Endodermal cell (in vitro differentiated cells): ENCODE data around the gene GPR42. TPM values are rescaled to one million over a fixed set of nuclear protein-coding genes. Genes with fewer than 3 reads are reported as not detected.

Experiments used
- DNase-seq: peaks from one replicate; pipeline ENCODE4 v3.0.0-alpha.2; 2017
- H3K27ac ChIP-seq: 2 replicates; pipeline ENCODE4 v1.5.1; 2013; ENCODE audit warnings: mild to moderate bottlenecking, low read depth, low read length, moderate library complexity
- H3K27me3 ChIP-seq: 2 replicates; pipeline ENCODE4 v1.6.1; 2013; ENCODE audit warnings: mild to moderate bottlenecking, low read length, moderate library complexity; ENCODE audit not compliant: insufficient read depth, control insufficient read depth, poor library complexity, severe bottlenecking
- H3K36me3 ChIP-seq: 2 replicates; pipeline ENCODE4 v1.7.0; 2013; ENCODE audit warnings: mild to moderate bottlenecking, low read length, moderate library complexity; ENCODE audit not compliant: control insufficient read depth, insufficient read depth
- H3K4me1 ChIP-seq: one replicate; pipeline ENCODE4 v1.7.0; 2013; ENCODE audit warnings: low read length; ENCODE audit not compliant: control insufficient read depth, insufficient read depth
- H3K4me3 ChIP-seq: 2 replicates; pipeline ENCODE4 v1.5.1; 2013; ENCODE audit warnings: mild to moderate bottlenecking, low read length, moderate library complexity
- H3K9ac ChIP-seq: 2 replicates; pipeline ENCODE4 v1.6.1; 2013; ENCODE audit warnings: mild to moderate bottlenecking, low read length, moderate library complexity; ENCODE audit not compliant: poor library complexity, severe bottlenecking; ENCODE audit errors: extremely low read depth
- H3K9me3 ChIP-seq: 2 replicates; pipeline ENCODE4 v1.6.1; 2013; ENCODE audit warnings: mild to moderate bottlenecking, low read length, moderate library complexity; ENCODE audit not compliant: control insufficient read depth
- H3K27ac Mint-ChIP-seq: 2 replicates; pipeline ENCODE4 v1.8.0; 2020; ENCODE audit warnings: mixed read lengths
- H3K27me3 Mint-ChIP-seq: 2 replicates; pipeline ENCODE4 v1.8.0; 2021; ENCODE audit warnings: mild to moderate bottlenecking, mixed read lengths; ENCODE audit not compliant: insufficient read depth
- H3K36me3 Mint-ChIP-seq: 2 replicates; pipeline ENCODE4 v1.8.0; 2020; ENCODE audit warnings: low read depth, mixed read lengths
- H3K4me1 Mint-ChIP-seq: 2 replicates; pipeline ENCODE4 v1.8.0; 2020; ENCODE audit warnings: mixed read lengths
- H3K4me3 Mint-ChIP-seq: 2 replicates; pipeline ENCODE4 v1.8.0; 2020; ENCODE audit warnings: mild to moderate bottlenecking, moderate library complexity, mixed read lengths
- H3K9me3 Mint-ChIP-seq: 2 replicates; pipeline ENCODE4 v1.8.0; 2020; ENCODE audit warnings: mild to moderate bottlenecking, mixed read lengths
- CTCF ChIP-seq: fragments of 200-600 bp; sonication (generic); conservative IDR thresholded peaks from 2 replicates; pipeline ENCODE4 v1.5.0; 2021; ENCODE audit warnings: antibody characterized with exemption, mild to moderate bottlenecking
- WGBS, 2 experiments: methylation state at CpG; one replicate each; pipeline versions ENCODE4 v1.1.5 to v1.1.7; 2013; ENCODE audit warnings: missing lambda C conversion rate in 2 of 2, mixed read lengths in 1 of 2; ENCODE audit not compliant: insufficient coverage in 1 of 2, insufficient read length in 1 of 2; 5-methylcytosine and 5-hydroxymethylcytosine counted together
- total RNA-seq, 2 donors: library from RNA; stranded (reverse); fragmentation: NEBNext Ultra II Directional in 1 of 2; extraction: Animal tissue kit (Norgen Biotek cat#: 25700) in 1 of 2; gene quantifications; 2 replicates in 1 of 2; 3 replicates in 1 of 2; pipeline ENCODE4 v1.2.1, GENCODE V29; 2021

The GPR42 gene
- total RNA-seq, 2 donors from 2014 or later: not detected

DNA sequence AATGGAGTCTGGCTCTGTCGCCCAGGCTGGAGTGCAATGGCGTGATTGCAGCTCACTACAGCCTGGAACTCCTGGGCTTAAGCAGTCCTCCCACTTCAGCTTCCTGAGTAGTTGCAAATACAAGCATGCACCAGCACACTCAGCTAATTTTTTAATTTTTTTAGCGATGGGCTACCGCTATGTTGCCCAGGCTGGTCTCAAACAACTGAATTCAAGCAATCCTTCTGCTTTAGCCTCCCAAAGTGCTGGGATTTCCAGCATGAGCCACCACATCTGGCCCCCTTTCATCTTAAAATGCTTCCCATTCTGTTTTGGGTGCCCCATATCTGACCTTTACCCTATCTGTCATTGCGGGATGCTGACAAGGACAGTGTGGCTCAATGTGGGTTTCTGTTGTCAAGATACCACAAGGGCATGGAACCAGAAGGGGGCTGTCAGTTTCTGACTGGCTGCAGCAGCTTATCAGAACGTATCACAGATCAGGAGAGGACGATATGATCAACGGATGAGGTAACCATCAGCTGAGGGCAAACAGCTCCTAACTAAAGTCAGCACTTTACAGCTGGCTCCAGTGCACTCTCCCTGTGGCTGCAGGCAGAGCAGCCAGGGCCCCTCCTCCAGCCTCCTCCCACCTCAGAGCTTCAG lies 32.4 kb downstream of the GPR42 start:
- Mint-ChIP-seq H3K4me3 (no peak overlapping the region), H3K27ac (no peak overlapping the region), H3K36me3 (no peaks in the 10 kb centered on the region), H3K4me1 (no peaks in the 10 kb centered on the region), H3K27me3 (peaks cover 6% of the 10 kb centered on the region), H3K9me3 (no peaks in the 10 kb centered on the region)
- Histone ChIP-seq H3K4me3 (no peak overlapping the region), H3K36me3 (no peaks in the 10 kb centered on the region), H3K4me1 (peaks cover 6% of the 10 kb centered on the region), H3K27ac (no peak overlapping the region), H3K9me3 (no peaks in the 10 kb centered on the region), H3K27me3 (no peaks in the 10 kb centered on the region), H3K9ac (no peak overlapping the region)
- WGBS, 2 experiments: 89 to 92% methylated on average over 7 to 8 of the region's 8 CpGs
- no peak for DNase-seq
- no peak for TF ChIP-seq CTCF

DNA sequence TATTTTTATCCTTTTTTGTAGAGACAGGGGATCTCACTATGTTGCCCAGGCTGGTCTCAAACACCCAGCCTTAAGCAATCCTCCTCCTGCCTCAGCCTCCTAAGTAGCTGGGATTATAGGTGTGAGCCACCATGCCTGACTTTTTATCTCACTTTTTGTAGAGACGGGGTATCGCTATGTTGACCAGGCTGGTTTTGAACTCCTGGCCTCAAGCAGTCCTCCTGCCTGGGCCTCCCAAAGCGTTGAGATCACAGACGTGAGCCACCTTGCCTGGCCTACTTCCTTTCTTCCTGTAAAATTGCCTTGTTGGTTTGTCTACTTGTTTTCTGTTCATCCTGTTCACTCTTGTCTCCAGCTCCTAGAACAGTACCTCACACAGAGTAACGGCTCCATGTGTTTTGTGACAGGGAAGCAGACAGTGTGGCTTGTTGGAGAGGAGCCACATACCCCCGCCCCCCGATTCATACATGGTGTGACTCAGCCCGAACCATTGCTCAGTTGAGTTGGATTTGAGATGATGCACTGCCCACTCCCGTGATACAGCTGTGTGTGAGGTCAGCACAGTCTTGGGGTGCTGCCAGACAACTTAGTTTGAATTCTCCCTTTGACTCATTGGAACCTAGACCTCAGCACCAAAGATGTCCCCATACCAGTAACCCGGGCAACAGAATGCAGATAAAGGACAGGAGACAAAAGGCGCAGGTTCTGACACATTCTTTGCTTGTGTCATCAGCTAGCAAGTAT lies 34.2 kb downstream of the GPR42 start:
- no peaks in the 10 kb centered on the region for H3K36me3 ChIP-seq
- no peaks in the 10 kb centered on the region for H3K4me1 Mint-ChIP-seq
- TF ChIP-seq CTCF: no peak
- no peaks in the 10 kb centered on the region for H3K36me3 Mint-ChIP-seq
- peaks cover 8% of the 10 kb centered on the region for H3K27me3 Mint-ChIP-seq
- H3K27ac ChIP-seq: no peak overlapping the region
- H3K4me3 Mint-ChIP-seq: no peak overlapping the region
- peak overlapping the region; percentile 1 for H3K27ac Mint-ChIP-seq
- 88 to 98% methylated on average over 4 to 11 of the region's 11 CpGs for WGBS, 2 experiments
- no peaks in the 10 kb centered on the region for H3K27me3 ChIP-seq
- H3K4me1 ChIP-seq: peaks cover 6% of the 10 kb centered on the region
- H3K9me3 ChIP-seq: no peaks in the 10 kb centered on the region
- peak; percentile 67 for DNase-seq
- H3K9ac ChIP-seq: no peak overlapping the region
- H3K4me3 ChIP-seq: no peak overlapping the region
- no peaks in the 10 kb centered on the region for H3K9me3 Mint-ChIP-seq

GRCh38 chr19:35407619-35408018 lies 36.8 kb downstream of the GPR42 start:
- no peaks in the 10 kb centered on the region for H3K9me3 ChIP-seq
- peaks cover 10% of the 10 kb centered on the region for H3K27me3 Mint-ChIP-seq
- H3K36me3 Mint-ChIP-seq: no peaks in the 10 kb centered on the region
- H3K4me1 ChIP-seq: peaks cover 6% of the 10 kb centered on the region
- no peaks in the 10 kb centered on the region for H3K36me3 ChIP-seq
- TF ChIP-seq CTCF: no peak
- no peak for DNase-seq
- H3K9ac ChIP-seq: no peak overlapping the region
- no peaks in the 10 kb centered on the region for H3K9me3 Mint-ChIP-seq
- H3K4me1 Mint-ChIP-seq: no peaks in the 10 kb centered on the region
- no peak overlapping the region for H3K4me3 ChIP-seq
- 92 to 94% methylated on average over 4 to 6 of the region's 6 CpGs for WGBS, 2 experiments
- H3K27ac Mint-ChIP-seq: no peak overlapping the region
- H3K27me3 ChIP-seq: no peaks in the 10 kb centered on the region
- H3K27ac ChIP-seq: no peak overlapping the region
- H3K4me3 Mint-ChIP-seq: no peak overlapping the region
